Keratinocyte (primary cell): ENCODE results near the gene JAK1. TPM values are rescaled to one million over a fixed set of nuclear protein-coding genes. Genes with fewer than 3 reads are reported as not detected.

Experiments
- DNase-seq: peaks from one replicate; pipeline ENCODE4 v3.0.0-alpha.2; 2011; ENCODE audit warnings: low read depth, missing footprints, low spot score
- FAIRE-seq: peaks from 2 replicates; lab custom pipeline; 2011; peaks lifted over from hg19 to GRCh38; lab: Jason Lieb, UNC
- H2AFZ ChIP-seq: 2 replicates; pipeline ENCODE4 v1.6.0; 2012; ENCODE audit warnings: low read length, control low read depth, inconsistent platforms; ENCODE audit not compliant: control insufficient read depth
- H3K27ac ChIP-seq: 2 replicates; pipeline ENCODE4 v1.5.1; 2011; ENCODE audit warnings: low read length; ENCODE audit not compliant: control insufficient read depth, insufficient read depth
- H3K27me3 ChIP-seq: 3 replicates; pipeline ENCODE4 v1.6.0; 2011; ENCODE audit warnings: low read length; ENCODE audit not compliant: control insufficient read depth, insufficient read depth; ENCODE audit errors: extremely low read depth
- H3K36me3 ChIP-seq, 2 experiments: 2 replicates in 1 of 2; 3 replicates in 1 of 2; pipeline ENCODE4 v1.5.1; 2011; ENCODE audit warnings: low read length in 2 of 2, mild to moderate bottlenecking in 1 of 2; ENCODE audit not compliant: control insufficient read depth in 2 of 2, insufficient read depth in 2 of 2; ENCODE audit errors: extremely low read depth in 1 of 2
- H3K4me1 ChIP-seq: 3 replicates; pipeline ENCODE4 v1.5.1; 2011; ENCODE audit warnings: low read length; ENCODE audit not compliant: control insufficient read depth, insufficient read depth; ENCODE audit errors: extremely low read depth
- H3K4me2 ChIP-seq: 3 replicates; pipeline ENCODE4 v1.6.0; 2011; ENCODE audit warnings: low read depth, low read length; ENCODE audit not compliant: control insufficient read depth, insufficient read depth; ENCODE audit errors: extremely low read depth
- H3K4me3 ChIP-seq, 3 experiments: fragments of 200-600 bp in 1 of 3; sonication (generic) in 1 of 3; 2 replicates in 2 of 3; 3 replicates in 1 of 3; pipeline ENCODE4 v1.5.1; 2011 to 2016; ENCODE audit warnings: low read length in 3 of 3, mild to moderate bottlenecking in 3 of 3, control low read depth in 2 of 3, inconsistent platforms in 1 of 3, low read depth in 1 of 3, mixed read lengths in 1 of 3, mixed run types in 1 of 3, moderate library complexity in 1 of 3; ENCODE audit not compliant: control insufficient read depth in 2 of 3, insufficient read depth in 2 of 3; ENCODE audit errors: extremely low read depth in 1 of 3
- H3K79me2 ChIP-seq: 2 replicates; pipeline ENCODE4 v1.6.0; 2012; ENCODE audit warnings: low read length; ENCODE audit not compliant: control insufficient read depth, insufficient read depth
- H3K9ac ChIP-seq: 3 replicates; pipeline ENCODE4 v1.6.0; 2011; ENCODE audit warnings: low read length; ENCODE audit not compliant: control insufficient read depth, insufficient read depth; ENCODE audit errors: extremely low read depth
- H3K9me1 ChIP-seq: 3 replicates; pipeline ENCODE4 v1.6.0; 2011; ENCODE audit warnings: low read length; ENCODE audit not compliant: control insufficient read depth, insufficient read depth; ENCODE audit errors: extremely low read depth
- H3K9me3 ChIP-seq: 2 replicates; pipeline ENCODE4 v1.5.1; 2012; ENCODE audit warnings: low read depth, low read length; ENCODE audit not compliant: control insufficient read depth
- H4K20me1 ChIP-seq: 3 replicates; pipeline ENCODE4 v1.6.0; 2011; ENCODE audit warnings: low read length; ENCODE audit not compliant: control insufficient read depth, insufficient read depth; ENCODE audit errors: extremely low read depth
- EZH2 ChIP-seq: IDR thresholded peaks from one replicate; pipeline ENCODE4 v1.6.1; 2012; ENCODE audit warnings: inconsistent platforms, mild to moderate bottlenecking, low read length, moderate library complexity
- dilution Hi-C: fragments of 300-500 bp; cut with MboI; formaldehyde crosslinking; loops from one replicate; pipeline ENCODE4 v1.7.0; 2020; ENCODE audit warnings: low sequenced_read_pairs; ENCODE audit not compliant: extremely low pct_ligation_motif_present
- polyA plus RNA-seq, 5 experiments: library from polyadenylated mRNA; depleted of rRNA in 3 of 5; stranded (reverse) in 3 of 5; stranded (forward) in 1 of 5; unstranded in 1 of 5; fragments of >200 nt; gene quantifications; 1 replicate in 1 of 5; 2 replicates in 3 of 5; 3 replicates in 1 of 5; pipeline versions ENCODE4 v1.2.1 to v1.2.3, GENCODE V29; 2011 to 2012; ENCODE audit warnings: missing spikeins in 2 of 5, low read depth in 1 of 5, low replicate concordance in 1 of 5
- TF ChIP-seq, protein P1 (sequence below), 3 experiments: IDR thresholded peaks in 1 of 3; conservative IDR thresholded peaks in 1 of 3; optimal IDR thresholded peaks in 1 of 3; 2 replicates in 2 of 3; 3 replicates in 1 of 3; pipeline versions ENCODE3 to v1.5.1; 2011; ENCODE audit warnings: low read length in 3 of 3, mild to moderate bottlenecking in 3 of 3, moderate library complexity in 2 of 3, control low read depth in 1 of 3, inconsistent platforms in 1 of 3; ENCODE audit not compliant: insufficient read depth in 2 of 3; ENCODE audit errors: extremely low read depth in 1 of 3

The JAK1 gene
- polyA plus RNA-seq, 1 donor (not counting 4 experiments of a cell fraction or from before 2014, with no cell fraction given), result 50.9 TPM

DNA sequence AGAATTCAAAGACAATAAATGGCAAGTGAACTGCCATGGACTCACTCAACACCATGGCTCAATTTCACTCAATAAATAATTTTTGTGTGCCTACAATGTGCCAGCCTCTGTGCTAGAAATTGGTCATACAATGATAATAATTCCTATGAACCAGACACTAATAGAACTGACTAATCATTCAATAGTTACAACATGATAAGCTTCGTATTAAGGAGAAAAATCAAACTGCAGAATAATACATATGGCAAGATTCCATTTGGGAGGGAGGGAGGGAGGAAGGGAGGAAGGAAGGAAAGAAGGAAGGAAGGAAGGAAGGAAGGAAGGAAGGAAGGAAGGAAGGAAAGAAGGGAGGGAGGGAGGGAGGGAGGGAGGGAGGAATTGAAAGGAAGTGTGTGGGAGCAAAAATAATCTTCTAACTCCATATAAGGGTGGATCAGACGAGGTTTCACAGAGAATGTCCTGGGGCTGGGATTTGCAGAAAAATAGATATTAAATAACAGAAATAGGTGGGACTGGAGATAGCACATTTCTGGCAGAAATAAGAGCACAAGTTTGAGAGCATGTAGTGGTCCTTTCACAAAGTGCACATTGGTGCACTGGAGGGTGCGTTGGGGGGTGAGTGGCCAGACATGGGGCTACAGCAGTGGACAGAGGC is 52.9 kb downstream of the JAK1 start:
- FAIRE-seq (no peak), DNase-seq (no peak)
- H3K9ac ChIP-seq, result no peak overlapping the region
- peaks cover 3% of the 10 kb centered on the region for H3K9me1 ChIP-seq
- H4K20me1 ChIP-seq, result no peaks in the 10 kb centered on the region
- no peak overlapping the region for H3K4me2 ChIP-seq
- dilution Hi-C loops, result no loop called here
- H3K27me3 ChIP-seq, result no peaks in the 10 kb centered on the region
- no peak overlapping the region for H2AFZ ChIP-seq
- H3K27ac ChIP-seq, result no peak overlapping the region
- peaks cover 27% of the 10 kb centered on the region for H3K79me2 ChIP-seq
- peaks cover 21% of the 10 kb centered on the region for H3K4me1 ChIP-seq
- no peak for TF ChIP-seq EZH2
- TF ChIP-seq, protein P1, sequence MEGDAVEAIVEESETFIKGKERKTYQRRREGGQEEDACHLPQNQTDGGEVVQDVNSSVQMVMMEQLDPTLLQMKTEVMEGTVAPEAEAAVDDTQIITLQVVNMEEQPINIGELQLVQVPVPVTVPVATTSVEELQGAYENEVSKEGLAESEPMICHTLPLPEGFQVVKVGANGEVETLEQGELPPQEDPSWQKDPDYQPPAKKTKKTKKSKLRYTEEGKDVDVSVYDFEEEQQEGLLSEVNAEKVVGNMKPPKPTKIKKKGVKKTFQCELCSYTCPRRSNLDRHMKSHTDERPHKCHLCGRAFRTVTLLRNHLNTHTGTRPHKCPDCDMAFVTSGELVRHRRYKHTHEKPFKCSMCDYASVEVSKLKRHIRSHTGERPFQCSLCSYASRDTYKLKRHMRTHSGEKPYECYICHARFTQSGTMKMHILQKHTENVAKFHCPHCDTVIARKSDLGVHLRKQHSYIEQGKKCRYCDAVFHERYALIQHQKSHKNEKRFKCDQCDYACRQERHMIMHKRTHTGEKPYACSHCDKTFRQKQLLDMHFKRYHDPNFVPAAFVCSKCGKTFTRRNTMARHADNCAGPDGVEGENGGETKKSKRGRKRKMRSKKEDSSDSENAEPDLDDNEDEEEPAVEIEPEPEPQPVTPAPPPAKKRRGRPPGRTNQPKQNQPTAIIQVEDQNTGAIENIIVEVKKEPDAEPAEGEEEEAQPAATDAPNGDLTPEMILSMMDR (optimal IDR thresholded peaks at IDR 0.05 in 1 of 3, IDR thresholded peaks at IDR 0.05 in 1 of 3, conservative IDR thresholded peaks at IDR 0.05 in 1 of 3; ENCODE audit: extremely low read depth in 1 of 3, insufficient read depth in 2 of 3, low read length in 3 of 3), result no peak
- H3K4me3 ChIP-seq, result no peak overlapping the region
- H3K36me3 ChIP-seq, result no peaks in the 10 kb centered on the region
- H3K9me3 ChIP-seq, result no peaks in the 10 kb centered on the region

DNA sequence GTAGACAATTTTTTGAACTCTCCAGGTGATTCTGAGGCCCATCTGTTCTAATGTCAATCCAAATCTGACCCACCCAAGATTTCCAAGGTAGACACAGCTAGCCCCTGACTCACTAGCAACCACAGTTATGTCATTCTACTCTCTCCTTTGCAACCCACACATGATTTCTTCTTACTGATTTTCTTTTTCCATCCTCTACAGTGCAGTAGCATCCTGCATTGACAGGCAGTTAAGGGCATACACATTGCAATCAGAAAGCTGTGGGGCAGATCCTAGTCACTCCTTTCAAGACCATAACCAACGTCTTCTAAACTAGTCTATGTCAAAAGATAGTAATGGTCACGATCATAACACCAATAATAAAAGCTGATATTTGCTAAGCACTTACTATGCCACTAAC is 54.2 kb downstream of the JAK1 start:
- Histone ChIP-seq H3K9me3 (no peaks in the 10 kb centered on the region), H3K79me2 (peaks cover 30% of the 10 kb centered on the region), H3K4me3 (no peak overlapping the region), H3K4me1 (peaks cover 10% of the 10 kb centered on the region), H4K20me1 (no peaks in the 10 kb centered on the region), H3K27me3 (no peaks in the 10 kb centered on the region), H3K9me1 (peaks cover 3% of the 10 kb centered on the region), H2AFZ (no peak overlapping the region), H3K9ac (no peak overlapping the region), H3K36me3 (no peaks in the 10 kb centered on the region), H3K27ac (no peak overlapping the region), H3K4me2 (no peak overlapping the region)
- FAIRE-seq (no peak), DNase-seq (no peak)
- dilution Hi-C loops, result no loop called here
- no peak for TF ChIP-seq EZH2
- TF ChIP-seq, protein P1 (optimal IDR thresholded peaks at IDR 0.05 in 1 of 3, IDR thresholded peaks at IDR 0.05 in 1 of 3, conservative IDR thresholded peaks at IDR 0.05 in 1 of 3; ENCODE audit: extremely low read depth in 1 of 3, insufficient read depth in 2 of 3, low read length in 3 of 3), result no peak
